HepG2 (cell line): ENCODE measurements around the gene LCLAT1. TPM values are rescaled to one million over a fixed set of nuclear protein-coding genes. Genes with fewer than 3 reads are reported as not detected.

Experiments used
- ARNT ChIP-seq: fragments of 450-650 bp; IDR thresholded peaks from 2 replicates; pipeline ENCODE4 v1.6.1; 2017
- DNMT3B ChIP-seq: conservative IDR thresholded peaks from 2 replicates; pipeline ENCODE4 v1.6.1; 2016; ENCODE audit warnings: missing biosample characterization, control low read depth
- ELF1 ChIP-seq: sonication (generic); formaldehyde crosslinking; IDR thresholded peaks from 2 replicates; pipeline ENCODE4 v1.4.0; 2020; ENCODE audit warnings: missing genetic modification reagents
- FOXK1 ChIP-seq: sonication (generic); formaldehyde crosslinking; IDR thresholded peaks from 2 replicates; pipeline ENCODE4 v1.4.0; 2020; ENCODE audit warnings: low read depth, missing genetic modification reagents, borderline replicate concordance
- GABPB1 ChIP-seq: IDR thresholded peaks from 2 replicates; pipeline ENCODE4 v1.6.1; 2016; ENCODE audit warnings: mild to moderate bottlenecking, missing genetic modification reagents, moderate library complexity, missing compliant biosample characterization
- GATAD1 ChIP-seq: IDR thresholded peaks from 2 replicates; pipeline ENCODE4 v1.6.1; 2016; ENCODE audit warnings: missing genetic modification reagents, missing compliant biosample characterization
- HDAC2 ChIP-seq: sonication (generic); formaldehyde crosslinking; IDR thresholded peaks from 2 replicates; pipeline ENCODE4 v1.4.0; 2020; ENCODE audit warnings: missing genetic modification reagents
- HDAC6 ChIP-seq: fragments of 200-600 bp; sonication (generic); IDR thresholded peaks from 2 replicates; pipeline ENCODE4 v1.7.0; 2017; ENCODE audit warnings: mild to moderate bottlenecking, antibody characterized with exemption, low read length, low read depth
- HMG20A ChIP-seq: IDR thresholded peaks from 2 replicates; pipeline ENCODE4 v1.6.1; 2016; ENCODE audit warnings: borderline replicate concordance
- HOXA5 ChIP-seq: sonication (generic); formaldehyde crosslinking; IDR thresholded peaks from 2 replicates; pipeline ENCODE4 v1.4.0; 2020; ENCODE audit warnings: missing genetic modification reagents
- IRX3 ChIP-seq: sonication (generic); formaldehyde crosslinking; IDR thresholded peaks from 2 replicates; pipeline ENCODE4 v1.8.1; 2023; ENCODE audit warnings: mild to moderate bottlenecking, low read depth, missing genetic modification reagents, borderline replicate concordance
- MYNN ChIP-seq: sonication (generic); formaldehyde crosslinking; IDR thresholded peaks from 2 replicates; pipeline ENCODE4 v1.4.0; 2020; ENCODE audit warnings: mild to moderate bottlenecking, low read depth, missing genetic modification reagents
- NCOA2 ChIP-seq: sonication (generic); formaldehyde crosslinking; IDR thresholded peaks from 2 replicates; pipeline ENCODE4 v1.8.0; 2022; ENCODE audit warnings: inconsistent platforms
- NFATC3 ChIP-seq: sonication (generic); formaldehyde crosslinking; IDR thresholded peaks from 2 replicates; pipeline ENCODE4 v1.5.1; 2020; ENCODE audit warnings: mild to moderate bottlenecking, missing genetic modification reagents
- PAWR ChIP-seq: sonication (generic); formaldehyde crosslinking; IDR thresholded peaks from 2 replicates; pipeline ENCODE4 v1.4.0; 2020; ENCODE audit warnings: missing genetic modification reagents, mild to moderate bottlenecking, borderline replicate concordance
- RBM39 ChIP-seq: fragments of 200-400 bp; formaldehyde crosslinking; IDR thresholded peaks from one replicate; pipeline ENCODE4 v1.6.1; 2018; ENCODE audit warnings: antibody characterized with exemption, mild to moderate bottlenecking, low read depth, low read length; ENCODE audit not compliant: poor library complexity, severe bottlenecking
- RELA ChIP-seq: sonication (generic); formaldehyde crosslinking; IDR thresholded peaks from 2 replicates; pipeline ENCODE4 v1.4.0; 2020; ENCODE audit warnings: missing genetic modification reagents
- RXRB ChIP-seq: IDR thresholded peaks from 2 replicates; pipeline ENCODE4 v1.6.1; 2016; ENCODE audit warnings: borderline replicate concordance, missing genetic modification reagents, missing compliant biosample characterization
- SNAPC2 ChIP-seq: sonication (generic); formaldehyde crosslinking; IDR thresholded peaks from 2 replicates; pipeline ENCODE4 v1.8.1; 2022; ENCODE audit warnings: mild to moderate bottlenecking, missing genetic modification reagents
- SPEN ChIP-seq: sonication (generic); formaldehyde crosslinking; IDR thresholded peaks from 2 replicates; pipeline ENCODE4 v1.5.1; 2020; ENCODE audit warnings: low read depth, mild to moderate bottlenecking, missing genetic modification reagents
- ZBTB20 ChIP-seq: sonication (generic); formaldehyde crosslinking; IDR thresholded peaks from 2 replicates; pipeline ENCODE4 v1.8.1; 2023; ENCODE audit warnings: missing genetic modification reagents, low read depth, mild to moderate bottlenecking, borderline replicate concordance
- ZNF20 ChIP-seq: sonication (generic); formaldehyde crosslinking; IDR thresholded peaks from 2 replicates; pipeline ENCODE4 v1.4.0; 2020; ENCODE audit warnings: mild to moderate bottlenecking, moderate library complexity, missing genetic modification reagents
- ZNF496 ChIP-seq: sonication (generic); formaldehyde crosslinking; IDR thresholded peaks from 2 replicates; pipeline ENCODE4 v1.8.1; 2023; ENCODE audit warnings: mild to moderate bottlenecking, moderate library complexity, missing genetic modification reagents; ENCODE audit not compliant: insufficient replicate concordance
- ZNF546 ChIP-seq: sonication (generic); formaldehyde crosslinking; conservative IDR thresholded peaks from 2 replicates; pipeline ENCODE4 v1.8.1; 2023; ENCODE audit warnings: mild to moderate bottlenecking, missing genetic modification reagents
- ZNF605 ChIP-seq: sonication (generic); formaldehyde crosslinking; IDR thresholded peaks from 2 replicates; pipeline ENCODE4 v1.8.0; 2022; ENCODE audit warnings: mild to moderate bottlenecking, missing genetic modification reagents
- ZNF704 ChIP-seq: sonication (generic); formaldehyde crosslinking; IDR thresholded peaks from 2 replicates; pipeline ENCODE4 v1.8.1; 2023; ENCODE audit warnings: mild to moderate bottlenecking, inconsistent platforms, moderate library complexity, missing genetic modification reagents, borderline replicate concordance
- ZNF790 ChIP-seq: sonication (generic); formaldehyde crosslinking; IDR thresholded peaks from 2 replicates; pipeline ENCODE4 v1.8.0; 2022; ENCODE audit warnings: missing genetic modification reagents, mild to moderate bottlenecking, borderline replicate concordance
- polyA plus RNA-seq, 8 experiments: library from polyadenylated mRNA; depleted of rRNA in 3 of 8; stranded (reverse) in 7 of 8; unstranded in 1 of 8; fragments of >200 nt; fragmentation: Illumina TruSeq in 4 of 8; extraction: Trizol in 4 of 8; gene quantifications; 2 replicates each; pipeline versions ENCODE4 v1.2.1 to v1.2.3, GENCODE V29; 2011 to 2016; ENCODE audit warnings: low read depth in 4 of 8, missing spikeins in 1 of 8, mixed read lengths in 1 of 8; ENCODE audit not compliant: insufficient read depth in 1 of 8
- total RNA-seq, 5 experiments: library from RNA; depleted of rRNA; stranded (reverse); fragments of >200 nt; fragmentation: Illumina TruSeq; extraction: Trizol; gene quantifications; 2 replicates each; pipeline ENCODE4 v1.2.3, GENCODE V29; 2016; ENCODE audit warnings: low read depth in 1 of 5
- TF ChIP-seq, protein P1 (sequence below): sonication (generic); formaldehyde crosslinking; IDR thresholded peaks from 2 replicates; pipeline ENCODE4 v1.9.0; 2022; ENCODE audit warnings: low read depth, missing genetic modification reagents
- TF ChIP-seq, protein P2 (sequence below): sonication (generic); formaldehyde crosslinking; IDR thresholded peaks from 2 replicates; pipeline ENCODE4 v1.4.0; 2020; ENCODE audit warnings: missing genetic modification reagents, borderline replicate concordance

Gene LCLAT1
- total and polyA plus RNA-seq, 2 of the 13 experiments (the other 11 are each of a cell fraction or from before 2014, with no cell fraction given): 18.0 to 28.0 TPM

GRCh38 chr2:30464544-30465170 is 17.6 kb downstream of the LCLAT1 start (continued):
- TF ChIP-seq ZNF496 (no peak), GATAD1 (CRISPR knock-in tag) (no peak), SNAPC2 (no peak), SPEN (CRISPR knock-in tag) (no peak), NCOA2 (CRISPR knock-in tag) (peak; percentile 64), DNMT3B (no peak), FOXK1 (CRISPR knock-in tag) (peak; percentile 62; the same call in 1 of the 2 replicates), ARNT (no peak), IRX3 (no peak), ZNF790 (no peak), HDAC6 (no peak), PAWR (CRISPR knock-in tag) (no peak), HOXA5 (CRISPR knock-in tag) (no peak), HDAC2 (CRISPR knock-in tag) (0 out of 2 replicates have a peak, but pooled peaks have one; percentile 37), ELF1 (CRISPR knock-in tag) (0 out of 2 replicates have a peak, but pooled peaks have one; percentile 16), HMG20A (peak; percentile 65; the same call in 1 of the 2 replicates), GABPB1 (CRISPR knock-in tag) (no peak), ZNF20 (CRISPR knock-in tag) (no peak), RELA (no peak), ZNF546 (no peak), ZBTB20 (CRISPR knock-in tag) (no peak), MYNN (CRISPR knock-in tag) (no peak), RXRB (peak; percentile 52; the same call in 1 of the 2 replicates), ZNF704 (CRISPR knock-in tag) (no peak), ZNF605 (CRISPR knock-in tag) (no peak), RBM39 (no peak), NFATC3 (CRISPR knock-in tag) (no peak)
- TF ChIP-seq, protein P1, sequence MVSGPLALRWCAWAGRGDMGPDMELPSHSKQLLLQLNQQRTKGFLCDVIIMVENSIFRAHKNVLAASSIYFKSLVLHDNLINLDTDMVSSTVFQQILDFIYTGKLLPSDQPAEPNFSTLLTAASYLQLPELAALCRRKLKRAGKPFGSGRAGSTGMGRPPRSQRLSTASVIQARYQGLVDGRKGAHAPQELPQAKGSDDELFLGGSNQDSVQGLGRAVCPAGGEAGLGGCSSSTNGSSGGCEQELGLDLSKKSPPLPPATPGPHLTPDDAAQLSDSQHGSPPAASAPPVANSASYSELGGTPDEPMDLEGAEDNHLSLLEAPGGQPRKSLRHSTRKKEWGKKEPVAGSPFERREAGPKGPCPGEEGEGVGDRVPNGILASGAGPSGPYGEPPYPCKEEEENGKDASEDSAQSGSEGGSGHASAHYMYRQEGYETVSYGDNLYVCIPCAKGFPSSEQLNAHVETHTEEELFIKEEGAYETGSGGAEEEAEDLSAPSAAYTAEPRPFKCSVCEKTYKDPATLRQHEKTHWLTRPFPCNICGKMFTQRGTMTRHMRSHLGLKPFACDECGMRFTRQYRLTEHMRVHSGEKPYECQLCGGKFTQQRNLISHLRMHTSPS: no peak
- TF ChIP-seq, protein P2, sequence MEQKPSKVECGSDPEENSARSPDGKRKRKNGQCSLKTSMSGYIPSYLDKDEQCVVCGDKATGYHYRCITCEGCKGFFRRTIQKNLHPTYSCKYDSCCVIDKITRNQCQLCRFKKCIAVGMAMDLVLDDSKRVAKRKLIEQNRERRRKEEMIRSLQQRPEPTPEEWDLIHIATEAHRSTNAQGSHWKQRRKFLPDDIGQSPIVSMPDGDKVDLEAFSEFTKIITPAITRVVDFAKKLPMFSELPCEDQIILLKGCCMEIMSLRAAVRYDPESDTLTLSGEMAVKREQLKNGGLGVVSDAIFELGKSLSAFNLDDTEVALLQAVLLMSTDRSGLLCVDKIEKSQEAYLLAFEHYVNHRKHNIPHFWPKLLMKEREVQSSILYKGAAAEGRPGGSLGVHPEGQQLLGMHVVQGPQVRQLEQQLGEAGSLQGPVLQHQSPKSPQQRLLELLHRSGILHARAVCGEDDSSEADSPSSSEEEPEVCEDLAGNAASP: peak; percentile 31; the same call in 1 of the 2 replicates
